Activated CD8-positive, alpha-beta T cell treated with anti-CD3 and anti-CD28 coated beads, Interleukin-2, amount 10 ng/mL, durations not matched to agents 7 days and 5 days (primary cell): ENCODE measurements around the gene QRICH2. TPM values are rescaled to one million over a fixed set of nuclear protein-coding genes. Genes with fewer than 3 reads are reported as not detected.
"Not testable (repeated sequence)": the region's sequence is repeated elsewhere in the genome, so short reads cannot be mapped to it uniquely, and the experiment has no call there.

Source experiments
- ATAC-seq: fragments of 150-1000 bp; cut with Tn5 transposase; one replicate; pipeline ENCODE4 v1.10.0; 2021; ENCODE audit warnings: moderate library complexity
- CTCF ChIA-PET: fragments of 350-600 bp; sonication (Branson Sonifier 250); formaldehyde crosslinking; loops from one replicate; lab custom pipeline; 2021; ENCODE audit warnings: antibody characterized with exemption; lab: Charles Lee
- POLR2A ChIA-PET: fragments of 350-600 bp; sonication (Branson Sonifier 250); formaldehyde crosslinking; loops from one replicate; lab custom pipeline; 2021; ENCODE audit warnings: antibody characterized with exemption; lab: Charles Lee
- DNase-seq: peaks from one replicate; pipeline ENCODE4 v3.0.0-alpha.2; 2020
- H3K27ac Mint-ChIP-seq: one replicate; pipeline ENCODE4 v1.8.0; 2021; ENCODE audit warnings: mild to moderate bottlenecking, mixed read lengths
- H3K27me3 Mint-ChIP-seq: one replicate; pipeline ENCODE4 v1.8.0; 2021; ENCODE audit warnings: low read depth, mixed read lengths
- H3K36me3 Mint-ChIP-seq: one replicate; pipeline ENCODE4 v1.8.0; 2021; ENCODE audit warnings: low read depth, mixed read lengths
- H3K4me1 Mint-ChIP-seq: one replicate; pipeline ENCODE4 v1.8.0; 2021; ENCODE audit warnings: low read depth, mixed read lengths
- H3K4me3 Mint-ChIP-seq: one replicate; pipeline ENCODE4 v1.8.0; 2021; ENCODE audit warnings: mild to moderate bottlenecking, mixed read lengths
- H3K9me3 Mint-ChIP-seq: one replicate; pipeline ENCODE4 v1.8.0; 2022; ENCODE audit warnings: mixed read lengths; ENCODE audit not compliant: insufficient read depth
- total RNA-seq, 2 experiments: library from RNA; stranded (reverse); gene quantifications; one replicate each; pipeline ENCODE4 v1.2.3, GENCODE V29; 2021

QRICH2 gene
- total RNA-seq, 2 experiments from 2014 or later, result 3.7 to 4.8 TPM

- Mint-ChIP-seq H3K27ac (no peak overlapping the region), H3K27me3 (no peaks in the 10 kb centered on the region), H3K4me1 (peaks cover 70% of the 10 kb centered on the region)
These were observed 74.3 kb downstream of the QRICH2 start for GRCh38 chr17:76233588-76234353.

GRCh38 chr17:76232342-76232741 is 75.7 kb downstream of the QRICH2 start:
- CTCF ChIA-PET, result interaction anchor here (1.1 kb wide), 1 partner anchor 11 kb away, joined by 3 read pairs; no protein-coding TSS in a partner anchor
- Mint-ChIP-seq H3K27me3 (no peaks in the 10 kb centered on the region), H3K27ac (no peak overlapping the region), H3K9me3 (no peaks in the 10 kb centered on the region), H3K4me1 (peaks cover 61% of the 10 kb centered on the region), H3K4me3 (no peak overlapping the region), H3K36me3 (peaks cover 66% of the 10 kb centered on the region)
- no peak for DNase-seq
- ATAC-seq, result no peak
- POLR2A ChIA-PET, result no interaction called here

More at GRCh38 chr17:76233588-76234353, 74.3 kb downstream of the QRICH2 start:
- ChIA-PET POLR2A (interaction anchor here (0.6 to 1.6 kb wide), 3 partner anchors 23 to 38 kb away, joined by 3 read pairs; no protein-coding TSS in a partner anchor), CTCF (interaction anchor here (0.8 to 1.7 kb wide), 4 partner anchors 42 to 53 kb away, joined by 3 to 5 read pairs (median 4); no protein-coding TSS in a partner anchor)
- Mint-ChIP-seq H3K9me3 (no peaks in the 10 kb centered on the region), H3K4me3 (no peak overlapping the region), H3K36me3 (peaks cover 72% of the 10 kb centered on the region)
- no peak for DNase-seq
- no peak for ATAC-seq

GRCh38 chr17:76226749-76227148 is 81.3 kb downstream of the QRICH2 start:
- CTCF ChIA-PET, result not testable (repeated sequence)
- POLR2A ChIA-PET, result interaction anchor here (0.8 kb wide), 1 partner anchor 10 kb away, joined by 3 read pairs; no protein-coding TSS in a partner anchor

GRCh38 chr17:76225373-76226086 is 82.5 kb downstream of the QRICH2 start:
- CTCF ChIA-PET, H3K9me3 Mint-ChIP-seq, DNase-seq, H3K27ac Mint-ChIP-seq, ATAC-seq, POLR2A ChIA-PET, H3K4me3 Mint-ChIP-seq, H3K27me3 Mint-ChIP-seq: not testable (repeated sequence)
- Mint-ChIP-seq H3K4me1 (peaks cover 34% of the 10 kb centered on the region), H3K36me3 (peaks cover 56% of the 10 kb centered on the region)

More at GRCh38 chr17:76226749-76227148, 81.3 kb downstream of the QRICH2 start:
- H3K4me3 Mint-ChIP-seq, DNase-seq, H3K27ac Mint-ChIP-seq, ATAC-seq, H3K27me3 Mint-ChIP-seq, H3K9me3 Mint-ChIP-seq: not testable (repeated sequence)
- Mint-ChIP-seq H3K4me1 (peaks cover 38% of the 10 kb centered on the region), H3K36me3 (peaks cover 58% of the 10 kb centered on the region)

Other genes starting within 250 kb of the QRICH2 start
- 10 to 100 TPM; 85.1 to 86.0 TPM for gene SRP68, start 235.8 kb downstream of the QRICH2 start, total RNA-seq
- gene GALR2, start 233.5 kb downstream of the QRICH2 start, total RNA-seq, result under 1 TPM in 1 of 2 experiments, not detected in 1; 0.18 TPM
- gene ZACN, start 229.1 kb downstream of the QRICH2 start, total RNA-seq, result under 1 TPM; 0.18 to 0.34 TPM
- gene EXOC7, start 204.5 kb downstream of the QRICH2 start, total RNA-seq, result 100 to 1,000 TPM; 126 to 129 TPM
- gene FOXJ1, start 167.0 kb downstream of the QRICH2 start, total RNA-seq, result 1 to 10 TPM; 8.7 to 9.1 TPM
- gene RNF157, start 67.8 kb downstream of the QRICH2 start, total RNA-seq, result 100 to 1,000 TPM; 150 to 165 TPM
- 100 to 1,000 TPM; 318 to 359 TPM for gene UBALD2, start 42.9 kb downstream of the QRICH2 start, total RNA-seq
- gene PRPSAP1, start 45.6 kb upstream of the QRICH2 start, total RNA-seq, result 10 to 100 TPM; 64.2 to 74.1 TPM
- gene SPHK1, start 76.3 kb upstream of the QRICH2 start, total RNA-seq, result 1 to 10 TPM; 3.8 to 4.7 TPM
- 10 to 100 TPM; 28.4 to 31.6 TPM for gene UBE2O, start 144.9 kb upstream of the QRICH2 start, total RNA-seq
- gene AANAT, start 159.3 kb upstream of the QRICH2 start, total RNA-seq, result not detected
- 10 to 100 TPM; 51.4 to 52.1 TPM for gene RHBDF2, start 193.1 kb upstream of the QRICH2 start, total RNA-seq
- gene CYGB, start 229.4 kb upstream of the QRICH2 start, total RNA-seq, result under 1 TPM in 1 of 2 experiments, not detected in 1; 0.40 TPM
- gene PRCD, start 231.8 kb upstream of the QRICH2 start, total RNA-seq, result not detected